ENCODE results near the gene DCLK1.
"Not testable (repeated sequence)": the region's sequence is repeated elsewhere in the genome, so short reads cannot be mapped to it uniquely, and the experiment has no call there.

DCLK1 gene

DNA sequence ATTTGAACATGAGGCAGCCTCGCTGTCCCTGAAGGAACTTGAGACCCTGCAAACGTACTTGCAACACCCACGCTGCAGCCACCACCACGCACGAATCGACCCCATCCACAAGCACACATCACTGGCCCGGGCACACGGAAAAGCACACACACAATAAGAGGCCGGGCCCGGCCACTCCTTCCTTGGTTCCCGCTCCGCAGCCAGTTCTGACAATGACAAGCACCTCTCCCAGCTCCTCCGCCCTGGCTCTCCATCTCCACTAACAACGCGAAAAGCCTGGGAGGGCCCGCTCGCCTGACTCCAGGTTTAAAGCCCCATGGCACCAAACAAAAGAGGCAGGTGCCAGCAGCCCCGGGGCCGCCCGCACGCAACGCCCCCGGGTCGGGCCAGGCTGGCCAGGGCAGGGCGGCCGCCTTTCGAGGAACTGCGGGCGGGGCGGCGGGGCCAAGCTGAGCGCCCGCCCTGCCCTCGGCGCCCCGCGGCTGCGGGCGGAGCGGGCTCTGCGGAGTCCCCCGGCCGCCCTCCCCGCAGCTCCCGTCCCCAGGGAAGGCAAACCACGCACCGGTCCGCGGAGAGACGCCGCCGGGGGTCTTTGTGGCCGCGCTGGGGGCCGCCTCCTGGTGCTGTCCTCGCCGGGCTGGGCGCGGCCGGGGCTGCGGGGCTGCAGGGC lies 495 bp downstream of the DCLK1 start:
- no peak for DNase-seq

DNA sequence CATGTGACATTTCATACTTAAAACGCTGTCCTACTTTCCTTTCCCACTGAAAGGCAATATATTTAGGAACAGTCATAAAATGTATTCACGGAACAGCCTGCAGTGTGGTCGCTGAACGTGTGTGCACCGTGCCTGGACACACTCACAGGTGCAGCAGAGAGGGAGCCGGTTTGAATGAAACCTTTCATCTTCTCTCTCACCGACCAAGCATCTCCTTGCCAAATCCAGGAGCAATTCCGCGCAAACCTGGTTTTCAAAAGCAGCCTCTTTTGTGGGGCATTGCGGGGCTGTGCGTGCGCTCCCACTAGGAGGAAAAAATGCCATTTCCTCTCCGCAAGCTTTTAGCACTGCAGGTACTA lies 1.0 kb downstream of the DCLK1 start:
- DNase-seq = no peak

DNA sequence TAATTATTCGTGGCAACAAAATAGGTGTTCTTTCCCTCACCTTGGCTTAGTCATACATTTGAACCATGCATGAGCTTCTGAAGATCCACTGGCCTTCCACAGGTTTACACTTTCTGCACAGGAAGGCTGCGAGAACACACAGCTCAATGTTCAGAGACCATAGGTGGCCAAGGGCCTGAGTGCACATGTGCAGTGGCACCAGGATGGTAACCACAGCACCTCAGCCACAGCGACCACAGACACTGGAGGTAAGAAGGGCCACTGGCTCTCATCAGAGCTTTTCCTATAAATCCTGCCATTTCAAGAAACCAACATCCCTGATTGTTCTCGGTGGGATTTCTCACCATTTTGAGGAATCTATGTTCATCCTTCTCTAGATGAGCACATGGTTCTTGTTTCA lies 1.6 kb downstream of the DCLK1 start:
- no peak for DNase-seq

DNA sequence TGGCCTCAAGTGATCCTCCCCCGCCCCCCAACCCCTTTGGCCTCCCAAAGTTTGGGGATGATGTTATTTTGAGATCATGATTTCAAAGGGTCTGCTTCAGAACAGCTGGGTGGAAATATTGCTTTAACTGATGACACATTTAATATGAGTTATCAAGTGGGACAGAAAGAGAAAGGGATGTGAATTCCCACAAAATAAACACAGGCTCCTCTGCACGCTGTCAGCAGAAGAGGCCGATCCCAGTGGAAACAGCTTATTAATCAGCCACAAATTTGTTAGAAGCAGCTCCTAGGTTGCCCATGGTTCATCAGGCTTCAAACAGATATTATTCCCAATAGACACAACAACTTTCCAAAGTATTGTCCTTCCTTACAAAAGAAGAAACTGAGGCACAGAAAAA lies 4.7 kb downstream of the DCLK1 start:
- no peak for DNase-seq

DNA sequence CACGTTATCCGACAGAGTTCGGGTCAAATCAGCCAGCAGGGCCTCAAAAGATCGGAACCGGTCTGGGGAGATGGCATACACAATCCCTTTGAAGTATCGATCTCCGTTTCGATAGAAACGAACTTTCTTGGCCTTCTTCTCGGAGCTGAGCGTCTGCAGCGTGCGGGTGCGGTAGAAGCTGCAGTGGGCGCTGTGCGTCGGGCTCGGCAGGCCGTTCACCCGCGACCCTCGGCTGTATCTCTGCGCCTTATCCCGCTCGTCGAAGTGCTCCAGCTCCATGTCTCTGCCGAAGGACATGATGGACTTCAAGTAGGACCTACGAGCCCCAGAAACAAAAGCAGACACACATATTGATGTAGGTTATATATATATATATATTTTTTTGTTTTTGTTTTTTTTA lies 5.3 kb downstream of the DCLK1 start:
- no peak for DNase-seq

DNA sequence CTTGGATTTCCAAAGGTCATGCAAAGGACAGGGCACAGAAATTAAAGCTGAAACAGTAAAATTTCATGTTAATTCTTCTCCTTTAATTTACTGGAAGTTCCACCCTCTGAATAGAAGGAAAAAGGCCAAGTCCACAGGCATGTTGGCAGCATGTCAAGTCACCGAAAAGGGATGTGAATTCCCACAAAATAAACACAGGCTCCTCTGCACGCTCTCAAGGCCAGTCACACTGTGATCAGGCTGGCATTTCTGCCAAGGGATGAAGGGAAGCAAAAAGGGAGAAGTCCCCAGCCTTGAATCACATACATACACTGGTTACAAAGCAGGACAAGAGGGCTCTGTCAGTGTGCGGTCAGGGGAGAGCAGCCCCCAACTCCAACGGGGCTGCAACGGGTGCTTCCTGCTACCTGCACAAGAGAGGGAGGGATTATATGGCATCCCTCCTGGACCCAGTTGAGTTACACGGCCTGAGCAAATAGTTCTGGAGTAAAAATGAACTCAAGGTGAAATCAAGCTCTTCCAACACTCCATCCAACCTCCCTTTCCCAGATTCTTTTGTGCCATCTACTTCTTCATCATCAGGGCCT lies 6.9 kb downstream of the DCLK1 start:
- no peak for DNase-seq

DNA sequence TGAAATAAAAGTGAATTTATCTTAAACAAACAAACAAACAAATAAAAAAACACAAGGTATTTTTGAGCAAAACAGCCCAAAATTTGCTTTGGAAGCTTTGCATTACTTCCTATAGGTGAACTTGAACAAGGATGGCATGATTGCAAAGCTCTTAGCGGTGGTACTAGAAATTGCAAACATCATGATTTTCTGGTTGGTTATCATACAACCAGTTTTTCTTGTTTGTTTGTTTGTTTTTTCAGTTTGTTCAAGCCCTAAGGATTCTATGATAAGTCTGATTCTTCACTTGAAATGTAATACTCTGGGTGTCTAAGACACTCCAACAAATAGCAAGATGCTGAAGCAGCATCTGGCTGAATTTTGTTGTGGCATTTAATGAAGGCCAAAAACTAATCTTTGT lies 15.9 kb downstream of the DCLK1 start:
- DNase-seq = no peak

DNA sequence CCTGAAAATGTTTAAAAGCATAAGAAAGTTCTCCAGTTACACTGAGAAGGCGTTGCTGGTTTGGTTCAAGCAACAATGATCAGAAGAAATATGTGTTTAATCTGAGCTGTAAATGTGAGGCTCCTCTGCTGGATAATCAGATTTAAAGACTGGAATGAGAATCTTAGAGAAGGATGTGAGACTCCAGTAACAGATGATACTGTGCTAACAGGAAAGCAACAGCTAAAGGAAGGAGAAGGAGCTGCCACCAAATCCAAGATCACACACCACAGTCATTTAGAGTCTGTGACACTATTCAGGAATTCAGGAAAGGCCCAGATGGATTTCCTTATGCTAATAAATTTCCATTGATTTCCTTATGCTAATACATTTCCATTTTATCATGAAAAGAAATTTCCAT lies 16.9 kb downstream of the DCLK1 start:
- no peak for DNase-seq

DNA sequence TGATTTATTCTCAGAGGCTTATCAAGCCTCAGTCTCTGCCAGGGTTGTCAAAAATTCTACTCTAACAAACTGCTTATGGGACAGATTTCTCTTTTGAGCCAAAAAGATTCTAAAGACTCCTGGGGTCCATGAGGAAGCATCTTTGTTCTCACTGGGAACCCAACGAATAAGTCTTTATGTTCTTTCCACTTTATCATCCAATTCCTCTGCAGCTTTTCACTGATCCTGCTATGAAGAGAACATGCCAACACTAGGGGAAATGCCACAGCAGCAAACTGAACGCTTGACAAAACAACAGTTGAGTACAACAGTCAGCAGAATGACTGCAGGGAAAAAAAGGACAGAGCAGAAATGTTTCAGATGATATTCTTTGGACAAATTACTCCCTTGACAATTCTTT lies 22.2 kb downstream of the DCLK1 start:
- DNase-seq = no peak

DNA sequence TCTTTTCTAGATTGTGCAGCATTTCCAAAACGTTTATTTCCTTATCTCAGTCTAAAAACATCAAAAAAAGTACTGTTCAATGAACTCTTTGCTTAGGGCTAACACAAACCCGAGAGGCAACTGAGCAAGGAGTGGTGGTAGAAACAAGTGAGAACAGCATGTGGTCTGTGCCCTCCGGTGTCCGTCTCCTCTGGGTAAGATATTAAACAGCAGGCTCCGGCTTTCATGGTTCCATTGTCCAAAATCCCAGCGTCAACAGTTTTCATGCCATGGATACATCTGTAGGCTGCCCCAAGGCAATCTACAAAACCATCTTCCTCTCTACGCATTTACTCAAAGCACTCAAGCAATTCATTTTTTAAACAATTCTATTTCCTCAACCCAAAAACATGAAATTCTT lies 22.8 kb downstream of the DCLK1 start:
- no peak for DNase-seq

DNA sequence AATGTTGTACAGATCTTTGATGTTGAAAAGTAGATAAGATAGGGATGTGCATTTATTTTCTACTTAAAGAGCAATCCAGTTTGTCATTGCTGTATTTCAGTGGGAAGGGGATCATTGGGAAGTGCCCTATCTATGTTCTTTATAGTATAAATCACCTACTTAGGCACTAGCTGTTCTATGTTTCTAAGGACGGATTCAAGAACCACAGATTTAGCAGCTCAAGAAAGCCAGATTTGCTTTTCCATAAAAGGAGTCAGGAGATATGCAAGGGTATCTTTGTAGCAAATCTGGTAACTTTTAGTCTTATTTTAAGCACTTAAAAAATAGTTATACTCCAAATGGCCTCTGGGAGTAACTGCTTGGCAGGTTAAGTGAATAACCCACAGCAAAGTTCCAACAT lies 23.7 kb downstream of the DCLK1 start:
- DNase-seq = no peak

DNA sequence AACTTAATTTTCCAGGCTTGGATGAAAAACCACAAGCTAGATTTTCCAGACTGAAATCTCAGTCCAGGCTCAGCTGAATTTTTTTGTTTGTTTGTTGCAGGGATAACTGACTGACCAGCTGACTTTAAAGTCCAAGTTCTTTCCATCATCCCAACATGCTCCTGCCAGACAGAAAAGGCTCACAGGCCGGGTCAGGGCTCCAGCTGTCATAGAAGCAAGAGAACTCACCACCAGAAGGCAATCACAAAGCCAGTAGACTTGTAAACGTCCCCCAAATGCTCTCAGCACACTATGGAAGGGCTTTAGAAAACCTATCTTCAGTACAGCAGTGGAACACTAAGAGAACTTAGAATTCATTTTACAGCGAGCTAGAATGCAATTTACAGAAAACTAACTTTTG lies 25.5 kb downstream of the DCLK1 start:
- no peak for DNase-seq

DNA sequence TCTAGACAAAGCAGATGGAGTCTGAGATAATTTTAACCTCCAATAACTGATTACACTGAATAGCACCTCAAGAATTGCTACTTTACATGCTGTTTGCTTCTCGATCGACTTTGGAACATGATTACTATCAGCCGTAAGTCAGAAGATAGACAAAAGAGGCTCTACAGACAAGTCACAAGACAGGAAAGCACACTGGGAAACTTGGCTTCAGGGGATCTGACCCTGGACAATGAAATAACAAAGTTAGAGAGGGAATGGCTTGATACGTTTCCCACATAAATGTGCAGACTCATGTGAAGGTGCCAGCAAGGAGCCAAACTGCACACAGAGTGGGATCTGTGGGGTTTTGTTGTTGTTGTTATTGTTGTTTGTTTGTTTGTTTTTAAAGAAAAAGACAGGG lies 28.5 kb downstream of the DCLK1 start:
- DNase-seq = no peak

DNA sequence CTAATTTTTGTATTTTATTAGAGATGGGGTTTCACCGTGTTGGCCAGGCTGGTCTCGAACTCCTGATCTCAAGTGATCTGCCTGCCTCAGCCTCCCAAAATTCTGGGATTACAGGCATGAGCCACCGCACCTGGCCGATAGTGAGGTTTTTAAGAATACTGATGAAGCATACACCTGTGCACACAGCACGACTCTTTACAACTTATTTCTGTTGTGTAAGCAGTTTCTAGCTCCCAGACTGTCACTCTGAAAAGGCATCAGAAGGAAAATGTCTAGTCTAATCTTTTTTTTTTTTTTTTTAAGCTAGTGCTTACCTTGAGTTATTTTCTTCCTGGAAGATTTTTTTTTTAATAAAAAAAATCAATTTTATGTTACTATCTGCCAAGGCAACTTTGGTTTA lies 29.3 kb downstream of the DCLK1 start:
- not testable (repeated sequence) for DNase-seq

DNA sequence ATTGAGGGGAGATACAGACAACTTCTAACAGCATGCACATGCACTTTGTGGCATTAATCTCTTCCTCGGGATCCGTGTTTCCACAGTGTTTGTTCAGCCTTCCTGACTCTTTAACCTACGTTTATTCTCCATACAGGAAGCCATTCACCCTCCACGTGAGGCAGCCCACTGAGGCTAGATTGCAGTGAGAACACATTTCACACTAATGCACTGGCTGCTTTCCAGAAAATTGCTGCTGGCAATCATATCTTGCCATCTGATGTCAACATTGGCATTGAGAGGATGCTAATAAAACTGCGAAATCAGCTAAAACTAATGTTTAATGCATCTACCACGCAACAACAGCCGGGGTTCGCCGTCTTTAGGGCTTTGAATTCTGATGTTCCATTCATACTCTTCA lies 30.0 kb downstream of the DCLK1 start:
- no peak for DNase-seq

DNA sequence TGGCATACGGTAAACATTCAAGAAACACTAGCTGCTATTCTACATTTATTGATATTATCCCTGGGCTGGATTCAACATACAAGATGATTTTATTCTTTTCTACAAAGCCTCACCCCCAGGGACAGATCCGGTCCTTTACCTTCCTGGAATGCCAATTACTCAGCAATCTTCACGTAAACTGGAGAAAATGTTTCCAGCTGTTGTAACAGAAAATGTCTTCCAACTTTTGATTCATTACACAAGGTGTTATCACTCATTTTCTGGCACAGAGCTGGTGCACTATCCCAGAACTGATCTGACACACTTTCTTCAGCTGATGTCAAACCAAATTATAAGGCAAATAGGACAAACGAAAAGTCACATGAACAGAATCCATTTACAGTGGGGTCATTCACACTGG lies 33.1 kb downstream of the DCLK1 start:
- no peak for DNase-seq

DNA sequence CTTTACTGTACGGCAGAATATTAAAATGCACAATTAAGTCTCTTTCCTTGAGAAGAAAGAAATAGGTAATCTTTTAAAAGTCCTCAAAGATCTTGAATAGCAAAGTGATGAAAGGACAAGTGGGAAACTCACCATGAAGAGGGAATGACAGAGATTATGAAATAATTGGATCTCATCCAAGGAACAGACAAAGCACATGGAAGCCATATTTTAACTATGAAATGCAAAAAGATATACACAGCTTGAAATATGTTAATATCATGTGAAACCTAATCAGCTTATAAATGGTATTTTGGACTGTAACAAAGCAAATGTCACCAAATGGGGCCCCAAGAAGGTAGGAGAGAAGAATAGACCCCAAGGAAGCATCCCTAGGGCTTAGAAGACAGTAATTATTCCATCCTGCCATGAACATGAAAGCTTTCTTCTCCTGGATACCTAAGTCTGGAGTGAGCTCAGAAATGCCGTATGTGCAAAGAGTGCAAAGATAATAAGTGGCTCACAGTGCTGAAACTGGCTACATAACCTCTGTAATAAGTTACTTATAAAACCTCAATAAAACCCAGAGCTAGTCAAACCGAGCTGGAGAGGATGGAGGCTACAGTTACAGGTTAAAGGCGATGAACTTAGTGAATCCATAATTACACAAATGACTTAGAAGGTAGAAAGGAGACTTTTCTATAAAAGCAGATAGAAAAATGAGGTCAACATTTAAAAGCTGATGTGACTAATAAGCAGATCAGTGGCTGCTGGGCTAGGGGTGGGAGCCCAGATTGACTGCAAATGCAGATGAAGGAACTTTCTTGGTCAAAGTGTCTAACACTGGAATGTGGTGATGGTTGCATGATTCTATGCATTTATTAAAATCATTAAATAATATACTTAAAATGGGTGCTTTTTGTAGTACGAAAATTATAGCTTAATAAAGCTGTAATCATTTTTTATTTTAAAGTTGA lies 34.4 kb downstream of the DCLK1 start:
- no peak for DNase-seq

DNA sequence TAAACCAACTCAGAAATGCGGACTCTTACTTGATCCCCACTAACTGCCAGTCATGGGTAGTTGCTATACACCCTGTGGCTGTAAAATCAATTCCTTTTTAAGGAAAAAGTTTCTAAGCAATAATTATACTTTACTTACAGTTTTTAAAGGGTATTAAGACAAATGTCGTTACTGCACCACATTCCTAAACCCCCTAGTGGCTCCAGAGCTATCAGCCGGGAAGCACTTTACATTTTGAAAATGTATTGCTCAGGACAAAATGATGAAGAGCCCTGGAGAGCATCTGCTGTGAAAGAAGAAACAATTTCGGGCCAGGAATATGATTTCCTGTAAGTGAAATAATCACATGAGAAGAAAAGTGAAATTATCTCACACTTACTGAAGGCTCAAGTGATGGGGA lies 36.7 kb downstream of the DCLK1 start:
- no peak for DNase-seq

DNA sequence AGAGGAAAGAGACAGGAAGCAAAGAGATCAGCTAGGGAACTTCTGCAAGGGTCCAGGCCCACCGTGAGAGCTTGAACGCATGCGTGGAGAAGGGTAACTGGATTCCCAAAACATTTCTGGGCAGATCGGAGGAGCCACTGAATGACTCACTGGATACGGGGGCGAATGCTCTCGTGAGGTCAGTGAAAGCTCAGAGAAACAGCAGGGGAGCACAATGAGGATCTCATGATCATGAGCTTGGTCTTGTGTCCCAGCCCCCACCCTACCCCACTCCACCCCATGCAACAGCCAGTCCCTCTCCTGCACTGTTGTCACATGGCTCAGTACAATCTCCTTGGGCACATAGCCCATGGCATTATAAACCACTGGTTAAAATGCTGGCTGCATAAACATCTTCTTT lies 40.6 kb downstream of the DCLK1 start:
- DNase-seq = no peak

DNA sequence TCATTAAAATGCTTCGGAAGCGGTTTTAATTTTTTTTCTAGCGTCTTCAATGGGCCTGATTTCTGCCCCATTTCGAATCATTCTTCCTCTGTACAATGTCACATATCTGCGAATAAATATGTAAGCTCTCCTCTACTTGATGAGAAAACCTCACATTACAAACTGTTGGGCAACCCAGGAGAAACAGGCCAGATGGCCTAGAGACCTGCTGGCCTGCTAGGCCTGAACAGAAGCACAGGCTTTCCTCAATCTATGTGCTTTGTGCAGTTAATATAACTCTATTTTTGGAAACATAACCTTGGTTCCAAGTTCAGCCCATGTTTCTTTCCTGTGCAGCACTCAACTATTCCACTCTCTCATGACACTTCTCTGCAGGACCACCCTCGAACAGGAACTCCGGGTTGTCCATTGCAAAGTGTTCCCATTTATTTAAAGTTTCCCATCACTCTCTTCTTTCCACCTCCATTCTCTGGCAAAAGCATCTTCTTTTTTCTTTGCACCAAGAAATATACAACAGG lies 42.0 kb downstream of the DCLK1 start:
- DNase-seq = no peak

DNA sequence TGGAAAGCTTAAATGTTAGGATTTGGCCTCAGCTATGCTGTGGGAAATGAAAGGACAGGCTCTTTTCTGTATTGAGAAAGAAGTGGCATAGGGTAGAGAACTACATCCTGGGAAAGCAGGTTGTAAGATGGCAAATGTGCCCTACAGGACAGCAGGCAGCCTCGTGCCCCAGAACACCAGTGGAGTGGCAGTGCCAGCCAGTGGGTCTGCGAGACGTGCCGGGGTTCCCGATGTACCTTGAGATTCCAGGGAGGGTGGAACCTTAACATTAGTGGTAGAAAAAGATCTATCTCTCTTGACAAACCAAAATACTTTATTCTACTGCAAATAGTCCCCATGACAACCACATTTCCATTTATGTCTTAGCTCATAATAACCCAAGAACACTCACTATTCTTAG lies 42.7 kb downstream of the DCLK1 start:
- no peak for DNase-seq

DNA sequence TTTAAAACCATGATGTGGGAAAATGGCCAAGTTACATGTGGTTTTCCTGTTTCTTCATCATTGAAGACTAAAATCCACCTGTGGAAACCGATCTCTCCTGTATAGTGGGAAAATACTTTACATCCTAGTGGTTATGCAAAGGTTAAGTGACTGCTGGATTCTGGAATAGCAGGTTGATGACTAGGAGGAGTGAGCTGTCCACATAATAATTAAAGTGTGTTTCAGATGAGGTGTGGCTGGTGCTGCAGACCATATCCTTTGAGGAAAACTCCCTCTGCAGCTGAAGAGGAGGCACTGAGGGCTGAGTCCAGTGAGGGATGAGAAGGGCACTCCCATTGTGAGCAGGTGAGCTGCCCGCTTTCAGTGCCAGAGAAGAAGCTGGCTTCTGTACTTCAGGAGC lies 43.2 kb downstream of the DCLK1 start:
- DNase-seq = no peak

DNA sequence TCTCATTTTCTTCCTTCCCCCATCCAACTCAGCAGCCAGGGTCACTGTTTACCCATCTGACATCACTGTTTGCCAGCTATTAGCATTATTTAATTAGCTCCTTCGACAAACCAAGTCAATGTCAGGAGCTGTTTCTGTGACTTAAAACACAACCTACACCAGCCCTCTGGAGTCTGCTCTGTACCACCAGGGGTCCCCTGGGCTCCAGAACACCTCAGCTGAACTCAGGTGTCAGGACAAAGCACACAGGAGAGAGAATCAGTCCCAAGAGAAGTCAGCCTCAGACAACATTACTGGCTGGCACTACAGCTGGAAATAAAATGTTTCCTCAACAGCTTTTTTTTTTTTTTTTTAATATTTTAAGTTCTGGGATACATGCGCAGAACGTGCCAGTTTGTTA lies 45.1 kb downstream of the DCLK1 start:
- DNase-seq = no peak

DNA sequence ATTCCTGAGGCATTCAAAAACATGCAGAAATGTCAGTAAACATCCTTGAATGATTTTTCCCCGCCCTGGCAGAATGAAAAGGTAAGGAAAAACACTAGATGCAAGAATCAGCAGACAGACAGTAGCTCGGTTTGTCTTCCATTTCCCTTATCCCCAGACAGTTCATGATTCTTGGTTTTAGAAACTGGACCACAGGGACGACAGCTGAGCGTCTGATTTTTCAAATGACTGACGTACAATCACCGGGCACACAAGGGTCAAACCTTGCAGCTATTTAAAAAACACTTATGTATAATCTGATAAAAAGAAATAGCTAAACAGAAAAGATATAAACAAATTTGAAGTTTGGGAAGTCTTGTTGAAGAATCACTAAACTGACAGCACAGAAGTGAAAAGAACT lies 47.1 kb downstream of the DCLK1 start:
- no peak for DNase-seq

Measured in activated CD8-positive, alpha-beta memory T cell treated with anti-CD3 and anti-CD28 coated beads, Interleukin-2, amount 50 U/mL, for 48 hours (primary cell).